SU-DHL-6 (cell line): ENCODE results near the gene DAPK2.

Experiments used
- H2AFZ ChIP-seq: fragments of 200-600 bp; sonication (generic); 2 replicates; pipeline ENCODE4 v1.6.1; 2014; ENCODE audit warnings: low read depth, mild to moderate bottlenecking, moderate library complexity, mixed read lengths, antibody characterized with exemption, low read length; ENCODE audit not compliant: severe bottlenecking
- H3F3A ChIP-seq: fragments of 200-600 bp; shearing (Covaris generic); 2 replicates; pipeline ENCODE4 v1.6.0; 2016; ENCODE audit warnings: antibody characterized with exemption, mild to moderate bottlenecking; ENCODE audit not compliant: insufficient read depth
- H3K27ac ChIP-seq: fragments of 200-600 bp; sonication (generic); 2 replicates; pipeline ENCODE4 v1.5.1; 2016; ENCODE audit warnings: low read depth, mild to moderate bottlenecking, low read length, moderate library complexity, mixed read lengths
- H3K27me3 ChIP-seq: fragments of 200-600 bp; sonication (generic), shearing (Covaris generic); 2 replicates; pipeline ENCODE4 v1.6.0; 2014; ENCODE audit warnings: mild to moderate bottlenecking, low read length
- H3K36me3 ChIP-seq: fragments of 200-600 bp; sonication (generic); 2 replicates; pipeline ENCODE4 v1.6.1; 2014; ENCODE audit warnings: mild to moderate bottlenecking, low read length, mixed read lengths
- H3K4me2 ChIP-seq: fragments of 300-600, 200-600 bp; shearing (Covaris generic), sonication (generic); 2 replicates; pipeline ENCODE4 v1.6.0; 2014; ENCODE audit warnings: low read length, low read depth, mild to moderate bottlenecking; ENCODE audit not compliant: poor library complexity, severe bottlenecking
- H3K4me3 ChIP-seq: fragments of 200-600 bp; sonication (generic); 2 replicates; pipeline ENCODE4 v1.5.1; 2014; ENCODE audit warnings: antibody characterized with exemption, low read length, mild to moderate bottlenecking, mixed read lengths; ENCODE audit not compliant: insufficient read depth, poor library complexity, severe bottlenecking
- H3K79me2 ChIP-seq: fragments of 200-600 bp; sonication (generic); 2 replicates; pipeline ENCODE4 v1.6.1; 2014; ENCODE audit warnings: mild to moderate bottlenecking, low read length, moderate library complexity; ENCODE audit not compliant: insufficient read depth
- H3K9ac ChIP-seq: fragments of 200-600 bp; sonication (generic); 2 replicates; pipeline ENCODE4 v1.7.0; 2014; ENCODE audit warnings: mild to moderate bottlenecking, low read length
- H3K9me2 ChIP-seq: fragments of 200-600 bp; sonication (generic); replicated peaks from 2 replicates; pipeline ENCODE4 v1.6.1; 2014; ENCODE audit warnings: low read length; ENCODE audit not compliant: insufficient read depth
- H3K9me3 ChIP-seq: fragments of 200-600 bp; sonication (generic); 2 replicates; pipeline ENCODE4 v1.6.1; 2014; ENCODE audit warnings: low read length, mixed read lengths; ENCODE audit not compliant: insufficient read depth
- H4K20me1 ChIP-seq: fragments of 200-600 bp; sonication (generic); 2 replicates; pipeline ENCODE4 v1.6.1; 2014; ENCODE audit warnings: low read depth, mild to moderate bottlenecking, antibody characterized with exemption, low read length, moderate library complexity, mixed read lengths
- EZH2phosphoT487 ChIP-seq: fragments of 200-600 bp; sonication (generic), shearing (Covaris generic); conservative IDR thresholded peaks from 2 replicates; pipeline ENCODE4 v1.6.1; 2018; ENCODE audit warnings: mild to moderate bottlenecking, antibody characterized with exemption, low read length, moderate library complexity, mixed read lengths
- TF ChIP-seq, protein P1 (sequence below): fragments of 200-600 bp; sonication (generic); IDR thresholded peaks from one replicate; pipeline ENCODE4 v1.5.1; 2017; ENCODE audit warnings: antibody characterized with exemption, mild to moderate bottlenecking, low read length, moderate library complexity; ENCODE audit not compliant: insufficient read depth, poor library complexity, severe bottlenecking

The DAPK2 gene

DNA sequence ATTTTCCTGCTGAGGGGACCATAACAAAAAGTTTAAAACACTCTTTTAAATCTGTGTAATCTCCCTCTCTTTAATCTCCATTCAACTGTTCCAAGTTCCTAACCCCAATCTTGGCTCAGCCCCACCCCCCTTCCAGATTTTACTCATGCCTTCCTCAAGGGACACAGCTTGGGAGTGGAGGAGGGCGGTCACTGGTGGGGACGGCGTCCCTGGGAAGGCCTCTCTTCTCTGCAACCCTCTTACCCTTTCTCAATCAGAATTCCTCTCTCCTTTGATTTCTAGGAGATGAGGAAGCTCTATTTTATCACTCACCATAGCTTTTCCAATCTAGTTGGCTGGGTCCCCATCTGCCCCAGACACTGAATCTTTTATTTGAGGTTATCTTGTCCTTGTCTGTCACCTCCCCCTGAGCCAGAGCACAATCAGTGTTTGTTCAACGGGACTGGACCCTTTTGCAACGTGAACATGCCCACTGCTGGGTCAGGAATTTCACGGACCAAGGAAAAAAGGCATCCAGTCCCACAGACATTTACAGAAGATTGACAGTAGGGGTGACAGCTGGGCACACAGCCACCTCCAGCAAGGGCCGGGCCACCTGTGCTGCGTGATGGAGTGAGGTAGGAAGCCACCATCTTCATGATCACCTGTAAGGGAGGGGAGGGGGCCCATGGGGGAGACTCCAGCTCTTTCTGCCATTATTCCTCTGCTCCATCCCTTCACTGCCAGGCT lies 128.5 kb downstream of the DAPK2 start:
- no peak overlapping the region for H3K27ac ChIP-seq
- H3K9me3 ChIP-seq, result no peaks in the 10 kb centered on the region
- no peaks in the 10 kb centered on the region for H3K27me3 ChIP-seq
- H4K20me1 ChIP-seq, result no peaks in the 10 kb centered on the region
- no peak overlapping the region for H3K4me3 ChIP-seq
- no peak overlapping the region for H3K4me2 ChIP-seq
- no peaks in the 10 kb centered on the region for H3F3A ChIP-seq
- H3K9me2 ChIP-seq, result no peaks in the 10 kb centered on the region
- H3K36me3 ChIP-seq, result no peaks in the 10 kb centered on the region
- H2AFZ ChIP-seq, result no peak overlapping the region
- TF ChIP-seq, protein P1, sequence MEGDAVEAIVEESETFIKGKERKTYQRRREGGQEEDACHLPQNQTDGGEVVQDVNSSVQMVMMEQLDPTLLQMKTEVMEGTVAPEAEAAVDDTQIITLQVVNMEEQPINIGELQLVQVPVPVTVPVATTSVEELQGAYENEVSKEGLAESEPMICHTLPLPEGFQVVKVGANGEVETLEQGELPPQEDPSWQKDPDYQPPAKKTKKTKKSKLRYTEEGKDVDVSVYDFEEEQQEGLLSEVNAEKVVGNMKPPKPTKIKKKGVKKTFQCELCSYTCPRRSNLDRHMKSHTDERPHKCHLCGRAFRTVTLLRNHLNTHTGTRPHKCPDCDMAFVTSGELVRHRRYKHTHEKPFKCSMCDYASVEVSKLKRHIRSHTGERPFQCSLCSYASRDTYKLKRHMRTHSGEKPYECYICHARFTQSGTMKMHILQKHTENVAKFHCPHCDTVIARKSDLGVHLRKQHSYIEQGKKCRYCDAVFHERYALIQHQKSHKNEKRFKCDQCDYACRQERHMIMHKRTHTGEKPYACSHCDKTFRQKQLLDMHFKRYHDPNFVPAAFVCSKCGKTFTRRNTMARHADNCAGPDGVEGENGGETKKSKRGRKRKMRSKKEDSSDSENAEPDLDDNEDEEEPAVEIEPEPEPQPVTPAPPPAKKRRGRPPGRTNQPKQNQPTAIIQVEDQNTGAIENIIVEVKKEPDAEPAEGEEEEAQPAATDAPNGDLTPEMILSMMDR, result no peak
- TF ChIP-seq EZH2phosphoT487, result no peak
- no peaks in the 10 kb centered on the region for H3K79me2 ChIP-seq
- no peak overlapping the region for H3K9ac ChIP-seq

DNA sequence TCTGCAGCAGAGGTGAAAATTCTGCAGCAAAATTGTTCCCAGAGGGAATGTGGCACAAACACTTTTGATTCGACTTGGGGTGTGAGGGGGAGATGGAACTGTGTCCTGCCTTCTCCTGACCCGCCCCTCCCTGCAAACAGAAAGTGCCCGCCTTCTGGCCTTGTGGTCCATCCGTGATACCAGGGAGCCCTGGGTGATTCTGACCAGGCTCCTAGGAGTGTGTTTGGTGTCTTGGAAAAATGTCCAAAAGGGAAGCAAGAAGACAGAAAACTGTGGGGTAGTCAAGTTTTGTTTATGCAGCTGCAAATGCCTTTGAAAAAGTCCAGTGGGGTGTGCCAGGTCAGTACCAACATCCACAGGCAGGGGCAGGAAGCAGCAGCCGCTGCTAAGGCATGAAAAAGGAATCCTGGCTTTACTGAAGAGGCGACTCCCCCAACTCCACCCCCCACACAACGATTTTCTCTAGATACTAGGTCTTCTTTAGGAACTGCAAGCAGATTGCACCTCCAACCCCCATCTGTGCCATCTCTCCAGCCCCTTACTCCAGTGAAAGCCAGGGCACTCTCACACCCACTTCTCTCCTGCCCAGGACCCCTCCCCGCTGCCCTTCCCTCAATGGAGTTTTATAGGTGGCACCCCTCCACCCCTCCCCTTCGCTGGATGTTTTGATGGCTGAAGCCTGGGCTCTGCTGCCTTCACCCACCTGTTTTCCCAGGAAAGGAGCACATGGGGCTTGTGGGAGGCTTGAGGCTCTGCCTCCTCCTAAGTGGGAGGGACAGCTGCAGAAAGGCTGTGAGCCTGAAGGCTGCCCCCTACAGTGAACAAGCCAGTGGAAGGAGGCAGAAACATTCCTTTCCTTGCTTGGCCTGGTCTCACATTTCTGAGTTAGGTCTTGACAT lies 130.2 kb downstream of the DAPK2 start:
- H4K20me1 ChIP-seq, result no peaks in the 10 kb centered on the region
- no peak overlapping the region for H3K27ac ChIP-seq
- H3K79me2 ChIP-seq, result no peaks in the 10 kb centered on the region
- H3F3A ChIP-seq, result no peaks in the 10 kb centered on the region
- H2AFZ ChIP-seq, result no peak overlapping the region
- TF ChIP-seq, protein P1, result no peak
- no peak for TF ChIP-seq EZH2phosphoT487
- H3K4me3 ChIP-seq, result no peak overlapping the region
- no peaks in the 10 kb centered on the region for H3K36me3 ChIP-seq
- no peak overlapping the region for H3K9ac ChIP-seq
- H3K4me2 ChIP-seq, result no peak overlapping the region
- no peaks in the 10 kb centered on the region for H3K9me2 ChIP-seq
- no peaks in the 10 kb centered on the region for H3K27me3 ChIP-seq
- H3K9me3 ChIP-seq, result no peaks in the 10 kb centered on the region

DNA sequence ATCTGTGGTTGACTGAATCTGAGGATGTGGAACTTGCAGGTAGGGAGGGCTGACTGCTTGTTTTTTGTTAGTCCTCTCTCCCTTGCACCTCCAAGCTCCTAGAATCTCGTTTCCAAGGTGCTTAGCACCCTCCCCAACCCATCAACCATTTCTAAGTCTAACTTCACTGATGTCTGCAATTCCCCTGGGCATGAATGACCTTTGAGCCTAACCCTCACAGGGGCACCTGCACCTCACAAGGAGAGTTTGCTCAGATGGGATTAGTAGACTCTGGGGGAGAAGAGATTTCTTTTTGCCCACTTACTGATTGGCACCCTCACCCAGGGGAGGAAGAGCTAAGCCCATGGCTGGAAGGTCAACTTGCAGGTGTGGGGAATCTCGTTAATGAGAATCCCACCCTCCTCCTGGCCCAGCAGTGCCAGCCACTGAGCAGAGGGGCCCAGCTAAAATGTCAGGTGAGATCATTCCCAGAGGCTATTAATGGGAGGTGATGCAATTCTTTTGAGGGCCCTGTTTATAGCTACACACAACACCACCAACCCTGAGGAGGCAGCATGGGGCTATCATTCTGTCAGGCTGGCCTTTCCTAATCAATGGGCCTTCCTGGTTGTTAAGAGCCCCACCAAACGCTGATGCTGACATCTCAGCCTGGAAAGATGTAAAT lies 130.9 kb downstream of the DAPK2 start:
- H2AFZ ChIP-seq, result no peak overlapping the region
- H3K4me3 ChIP-seq, result no peak overlapping the region
- TF ChIP-seq, protein P1, result no peak
- TF ChIP-seq EZH2phosphoT487, result no peak
- H3K9me2 ChIP-seq, result no peaks in the 10 kb centered on the region
- H3F3A ChIP-seq, result no peaks in the 10 kb centered on the region
- no peaks in the 10 kb centered on the region for H3K27me3 ChIP-seq
- H3K36me3 ChIP-seq, result no peaks in the 10 kb centered on the region
- H3K79me2 ChIP-seq, result no peaks in the 10 kb centered on the region
- H3K27ac ChIP-seq, result no peak overlapping the region
- H3K9me3 ChIP-seq, result no peaks in the 10 kb centered on the region
- no peak overlapping the region for H3K9ac ChIP-seq
- H3K4me2 ChIP-seq, result no peak overlapping the region
- H4K20me1 ChIP-seq, result no peaks in the 10 kb centered on the region
